Vagina (tissue), 2 donors: ENCODE data around the gene EHMT1.

Experiments
- CTCF ChIP-seq, 3 experiments: fragments of 450-650 bp in 2 of 3; fragments of 200-600 bp in 1 of 3; sonication (generic) in 1 of 3; IDR thresholded peaks; one replicate each; pipeline ENCODE4 v1.5.1; 2017 to 2019; ENCODE audit warnings: antibody characterized with exemption in 3 of 3, mild to moderate bottlenecking in 2 of 3, moderate library complexity in 2 of 3
- POLR2AphosphoS5 ChIP-seq, 2 donors: sonication (generic); formaldehyde crosslinking; IDR thresholded peaks; one replicate each; pipeline ENCODE4 v1.9.0; 2017; ENCODE audit warnings: antibody characterized with exemption in 2 of 2, mild to moderate bottlenecking in 2 of 2, low read depth in 1 of 2; ENCODE audit not compliant: insufficient read depth in 1 of 2

- no peak for TF ChIP-seq POLR2AphosphoS5 (IDR thresholded peaks at IDR 0.05; ENCODE audit: insufficient read depth in 1 of 2, low read depth in 1 of 2)
- TF ChIP-seq CTCF (IDR thresholded peaks at IDR 0.05): no peak
Observed at GRCh38 chr9:137602661-137603060, 16.1 kb upstream of the EHMT1 start.
